ENCODE measurements around the gene MEF2C.

Gene MEF2C

DNA sequence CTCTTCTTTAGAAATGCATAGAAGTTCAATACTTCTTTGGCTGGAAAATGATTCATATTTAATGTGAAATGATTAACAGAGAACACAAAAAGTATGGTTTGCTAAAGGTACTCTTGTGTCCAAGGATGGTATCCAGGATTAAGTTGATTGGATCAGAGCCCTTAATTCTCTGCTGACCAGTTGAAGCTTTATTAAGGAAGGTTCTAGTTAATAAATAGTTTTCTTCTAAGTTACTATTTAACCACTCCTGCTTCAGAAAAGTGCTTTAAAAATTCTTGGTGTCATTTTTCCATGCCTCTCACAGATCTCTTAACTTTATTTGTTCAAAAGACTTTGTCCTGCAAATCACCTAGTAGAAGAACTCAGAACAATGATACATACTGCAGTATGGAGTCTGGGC, 134.3 kb downstream of the MEF2C start:
- DNase-seq, result peak; percentile 34

DNA sequence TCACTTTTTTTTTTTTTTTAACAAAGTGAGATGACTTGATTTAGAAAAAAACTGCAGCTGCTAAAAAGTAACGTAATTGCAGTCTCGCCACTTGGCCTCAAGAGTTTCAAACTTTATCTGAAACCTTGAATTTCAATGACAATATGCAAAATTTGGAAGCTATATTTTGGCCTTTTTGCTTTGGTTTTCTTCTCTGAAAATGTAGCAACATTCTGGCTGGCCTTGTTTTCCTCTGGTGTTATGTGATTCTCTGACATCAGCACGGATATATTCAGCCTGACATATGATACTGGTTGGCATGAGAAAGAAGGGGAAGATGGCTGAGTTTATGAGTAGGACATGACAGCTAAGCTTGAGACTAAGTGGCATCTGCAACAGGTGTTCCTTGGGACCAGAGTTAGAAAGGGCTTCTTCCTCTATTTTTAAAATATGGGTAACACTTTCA, 136.5 kb downstream of the MEF2C start:
- DNase-seq, result no peak

DNA sequence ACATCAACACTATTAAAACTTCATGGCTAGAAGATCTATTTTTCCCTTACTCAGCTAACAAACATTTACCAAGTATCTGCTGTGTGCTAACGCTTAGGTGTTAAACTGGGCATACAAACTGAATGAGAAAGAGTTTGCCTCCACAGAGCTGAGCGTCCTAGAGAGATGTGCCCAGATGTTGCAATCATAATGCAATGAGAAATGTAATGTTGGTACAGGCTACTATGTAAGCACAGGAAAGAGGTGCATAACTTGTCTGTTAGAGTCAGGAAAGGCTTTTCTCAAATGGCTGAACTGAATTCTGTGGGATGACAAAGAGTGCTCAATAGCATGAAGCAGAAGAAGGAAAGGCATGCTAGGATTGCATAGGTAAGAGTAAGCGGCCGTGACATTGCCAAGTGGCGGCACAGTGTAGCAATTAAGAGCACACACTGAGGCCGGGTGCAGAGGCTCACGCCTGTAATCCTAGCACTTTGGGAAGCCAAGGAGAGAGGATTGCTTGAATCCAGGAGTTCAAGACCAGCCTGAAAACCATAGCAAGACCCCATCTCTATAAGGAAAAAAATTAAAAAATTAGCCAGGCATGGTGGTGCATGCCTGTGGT, 137.8 kb downstream of the MEF2C start:
- DNase-seq, result no peak

DNA sequence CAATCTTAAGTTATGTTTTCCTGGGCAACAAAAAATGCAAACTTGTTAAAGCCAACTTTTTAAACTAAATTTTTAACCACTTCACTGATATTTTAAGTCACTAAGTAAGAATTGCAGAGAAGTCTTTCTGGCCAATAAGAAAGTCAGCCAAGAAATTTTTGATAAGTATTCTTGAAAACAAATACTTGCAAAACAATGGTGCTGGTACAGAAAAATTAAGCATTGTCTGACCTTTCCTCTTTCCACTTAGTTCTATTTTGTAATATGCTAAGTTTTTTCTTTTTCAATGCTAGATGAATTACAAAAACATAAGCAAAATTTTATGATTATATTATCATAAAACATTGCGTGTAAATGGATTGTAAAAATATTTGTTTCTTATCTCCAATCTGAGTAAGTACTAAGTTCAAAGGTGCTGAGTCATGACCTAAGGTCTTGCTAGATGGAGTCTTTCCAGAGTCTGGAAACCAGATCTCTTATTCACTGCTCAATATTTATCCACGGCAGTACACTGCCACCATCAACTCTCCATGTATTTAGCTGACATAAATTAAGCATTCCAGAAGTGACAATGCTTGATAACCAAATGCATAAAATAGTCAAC, 139.7 kb downstream of the MEF2C start:
- DNase-seq, result no peak

DNA sequence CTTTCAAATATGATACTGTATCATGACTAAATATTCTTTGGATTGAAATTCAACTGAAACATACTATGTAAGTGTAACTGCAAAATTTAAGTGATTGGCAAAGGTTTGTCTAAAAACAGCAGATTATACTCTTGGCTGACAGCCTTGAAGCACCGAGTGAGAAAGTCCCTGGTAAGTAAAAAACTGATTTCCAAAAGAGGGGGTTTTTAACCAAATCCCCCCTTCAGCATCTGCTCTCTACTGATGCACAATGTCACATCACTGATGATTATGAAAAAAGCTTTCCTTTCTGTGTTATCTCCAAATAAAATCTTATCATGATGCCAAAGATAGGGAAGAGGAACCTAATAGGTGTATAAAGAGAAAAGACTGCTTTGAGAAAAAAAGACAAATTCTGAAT, 141.0 kb downstream of the MEF2C start:
- DNase-seq, result no peak

DNA sequence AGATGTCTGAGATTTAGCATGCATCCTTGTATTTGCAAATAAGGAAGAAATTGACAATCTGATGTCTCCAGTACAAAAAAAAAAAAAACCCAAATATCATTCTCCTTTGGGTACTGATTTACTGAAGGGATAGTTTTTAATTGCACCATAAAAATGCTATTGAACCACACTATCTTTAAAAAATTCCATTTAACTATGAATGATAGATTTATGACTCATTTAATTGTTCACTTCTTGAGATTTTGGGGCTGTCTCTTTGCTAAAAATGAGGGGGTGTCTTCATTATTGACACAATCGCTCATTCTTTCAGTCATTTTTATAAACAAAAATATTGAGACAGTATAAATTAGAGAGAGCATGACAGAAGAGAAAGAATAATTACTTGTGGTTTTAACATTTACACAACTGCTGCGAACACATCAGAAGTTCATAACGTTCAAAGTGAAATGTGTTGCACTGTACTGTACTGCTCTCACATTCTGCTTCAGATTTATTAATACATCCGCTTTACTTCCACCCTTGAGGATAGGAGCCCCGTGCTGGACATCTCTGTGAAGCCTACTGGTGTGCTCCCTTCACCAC, 142.3 kb downstream of the MEF2C start:
- DNase-seq, result no peak

DNA sequence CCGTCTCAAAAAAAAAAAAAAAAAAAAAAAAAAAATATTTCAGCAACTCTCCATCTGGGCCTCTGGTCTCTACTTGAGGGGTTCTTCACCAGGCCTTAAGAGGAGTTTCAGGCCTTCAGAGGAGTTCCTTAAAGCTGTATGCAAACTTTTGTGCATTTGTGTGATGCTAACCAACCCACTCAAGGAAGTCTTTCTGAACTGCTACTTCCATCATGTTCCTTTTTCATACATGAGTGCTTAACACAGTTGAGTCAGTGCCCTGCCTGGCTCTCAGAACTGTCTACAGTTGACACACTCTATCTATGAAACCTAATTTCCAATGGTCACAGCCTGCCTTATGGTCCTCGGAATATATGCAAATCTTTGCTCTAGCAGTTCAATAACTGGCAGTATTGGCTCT, 146.5 kb downstream of the MEF2C start:
- DNase-seq, result no peak

DNA sequence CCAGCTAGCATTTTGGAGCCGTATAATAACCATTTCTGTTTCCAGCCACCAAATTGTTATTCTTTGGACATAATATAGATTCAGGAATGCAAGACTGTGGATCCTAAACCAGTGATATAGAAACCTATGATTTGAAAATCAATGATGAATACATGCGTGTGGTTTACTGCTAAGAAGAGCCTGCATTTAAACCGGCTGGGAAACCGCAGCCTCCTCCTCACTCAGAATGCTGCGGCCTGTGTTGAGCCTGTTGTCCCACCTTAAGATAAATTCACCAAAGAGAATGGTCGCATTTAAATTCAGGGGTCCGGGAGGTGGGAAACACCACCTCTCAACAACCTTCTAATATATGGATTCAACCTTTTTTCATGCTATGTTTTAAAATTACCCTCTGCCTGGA, 148.0 kb downstream of the MEF2C start:
- no peak for DNase-seq

DNA sequence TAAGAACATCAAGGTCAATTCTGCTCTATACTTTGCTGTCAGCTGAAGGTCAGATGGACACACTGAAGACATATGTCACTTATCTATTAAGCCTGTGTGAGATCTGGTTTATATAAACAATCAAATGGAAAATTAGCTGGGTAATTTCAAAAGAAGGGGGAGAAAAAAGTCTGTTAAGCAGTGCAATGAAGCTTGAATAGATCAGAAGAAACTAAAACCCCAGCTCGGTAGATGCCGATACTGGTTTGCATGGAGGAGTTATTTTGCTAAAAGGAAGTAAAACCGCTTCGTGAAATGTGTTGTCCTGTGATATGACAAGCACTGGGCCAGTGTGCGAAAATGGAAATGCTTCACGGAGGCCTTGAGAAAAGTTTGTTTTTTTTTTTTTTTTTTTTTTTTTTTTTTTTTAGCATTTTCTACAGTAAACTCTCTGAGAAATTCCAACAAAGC, 148.8 kb downstream of the MEF2C start:
- peak; percentile 35 for DNase-seq

DNA sequence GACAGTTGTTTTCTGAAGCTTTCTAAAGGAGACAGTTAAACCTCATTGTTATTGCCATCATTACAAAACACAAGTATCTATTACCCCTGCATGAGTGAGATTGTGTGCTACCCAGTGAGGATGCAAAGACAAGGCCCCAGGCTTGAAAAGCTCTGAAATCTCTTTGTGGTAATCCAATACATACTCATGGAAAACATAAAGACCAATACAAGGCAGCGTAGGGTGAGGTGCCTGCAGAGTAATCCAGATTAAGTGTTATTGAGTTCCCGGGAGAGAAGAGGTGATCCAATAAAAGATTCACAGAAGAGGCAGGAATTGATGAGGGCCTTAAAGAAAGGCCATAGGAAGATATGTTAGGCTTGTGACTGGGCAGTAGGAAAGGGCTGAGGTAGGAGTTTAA, 150.1 kb downstream of the MEF2C start:
- no peak for DNase-seq

DNA sequence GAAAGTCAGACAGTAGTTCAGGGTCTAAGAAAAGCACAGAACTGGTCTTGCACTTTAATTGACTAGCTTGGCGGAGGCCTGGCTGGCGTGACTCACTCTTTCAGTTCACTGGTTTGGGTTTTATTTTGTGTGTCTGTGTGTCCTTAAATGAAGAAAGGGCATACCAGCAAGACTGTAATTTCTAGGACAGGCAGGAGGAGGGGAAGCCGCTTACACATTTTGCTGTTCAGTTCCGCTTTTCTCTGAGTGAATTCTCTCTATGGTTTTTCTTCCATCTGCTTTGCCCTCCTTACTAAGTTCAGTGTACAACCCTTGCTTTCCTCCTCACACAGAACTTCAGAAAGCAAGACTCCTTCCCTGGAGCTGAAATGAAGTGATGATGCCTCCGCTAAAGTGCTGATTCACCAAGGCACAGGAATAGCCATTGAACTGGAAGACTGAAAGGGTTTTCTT, 150.8 kb downstream of the MEF2C start:
- peak; percentile 58 for DNase-seq

DNA sequence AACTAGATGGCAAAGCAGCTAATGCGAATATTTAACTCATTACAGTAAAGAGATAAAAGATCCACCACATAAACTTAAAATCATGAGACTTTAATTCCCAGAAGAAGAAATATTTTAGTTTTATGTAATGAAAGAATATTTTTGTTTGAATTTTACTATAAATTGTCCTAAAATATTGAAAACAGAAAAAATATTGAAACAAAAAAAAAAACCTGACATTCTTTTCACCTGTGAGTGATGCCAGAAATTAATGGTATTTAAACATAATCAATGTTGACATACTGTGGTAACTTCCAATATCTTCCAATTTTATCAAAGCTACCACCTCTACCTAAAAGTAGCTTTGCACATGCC, 153.2 kb downstream of the MEF2C start:
- no peak for DNase-seq

DNA sequence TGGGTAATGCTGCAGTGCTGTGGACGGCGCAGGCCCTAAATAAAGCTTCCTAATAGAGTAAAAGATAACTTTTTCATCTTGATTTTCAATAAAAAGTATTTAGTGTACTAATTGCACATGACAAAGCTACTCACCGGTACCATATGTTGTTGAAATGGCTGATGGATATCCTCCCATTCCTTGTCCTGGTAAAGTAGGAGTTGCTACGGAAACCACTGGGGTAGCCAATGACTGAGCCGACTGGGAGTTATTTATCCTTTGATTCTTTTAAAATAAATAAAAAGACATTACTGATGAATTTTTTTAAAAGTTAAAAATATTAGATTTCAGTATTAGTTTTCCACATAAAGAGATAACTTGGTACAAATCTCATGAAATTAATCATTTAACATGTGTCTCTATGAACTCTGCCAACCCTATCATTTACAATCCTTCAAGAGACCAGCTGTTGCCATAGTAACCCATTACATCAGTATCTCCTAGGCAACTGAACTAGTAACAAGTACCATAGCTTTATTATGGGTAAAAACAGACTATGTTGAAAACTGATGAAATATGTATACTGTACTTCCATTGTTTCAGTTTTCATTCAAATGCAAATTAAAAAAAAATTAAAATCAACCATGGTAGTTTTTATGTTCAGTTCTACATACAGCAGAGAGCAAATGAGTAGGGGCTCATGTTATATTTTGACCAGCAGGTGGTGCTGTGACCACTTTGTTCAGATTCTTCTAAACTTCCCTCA, 153.7 kb downstream of the MEF2C start:
- peak; percentile 68 for DNase-seq

DNA sequence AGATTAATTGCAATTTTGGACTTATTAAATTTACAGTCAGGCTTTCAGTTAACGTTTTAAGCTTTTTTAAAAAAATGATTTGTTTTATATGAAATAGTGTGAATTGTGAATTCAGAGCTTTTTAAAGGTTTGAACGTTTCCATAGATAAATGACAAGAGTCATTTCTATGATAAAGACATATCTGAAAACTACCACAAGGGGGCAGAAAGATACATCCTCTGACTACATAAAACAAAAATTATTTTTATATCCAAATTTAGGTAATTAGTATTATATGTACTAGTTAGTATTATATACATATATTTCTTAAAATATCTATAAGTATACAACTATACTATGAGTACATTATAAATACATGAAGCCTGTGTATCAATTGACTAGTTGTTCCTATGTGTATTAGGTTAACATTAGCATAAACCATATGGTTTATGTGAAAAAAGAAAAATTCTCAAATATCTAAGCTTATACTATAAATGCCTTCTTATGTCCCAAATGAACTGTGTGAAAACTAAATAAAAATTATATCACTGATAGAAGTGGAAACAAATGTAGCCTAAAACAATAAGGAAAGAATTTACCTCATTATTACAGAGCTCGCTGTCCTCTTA, 155.2 kb downstream of the MEF2C start:
- peak; percentile 10 for DNase-seq

DNA sequence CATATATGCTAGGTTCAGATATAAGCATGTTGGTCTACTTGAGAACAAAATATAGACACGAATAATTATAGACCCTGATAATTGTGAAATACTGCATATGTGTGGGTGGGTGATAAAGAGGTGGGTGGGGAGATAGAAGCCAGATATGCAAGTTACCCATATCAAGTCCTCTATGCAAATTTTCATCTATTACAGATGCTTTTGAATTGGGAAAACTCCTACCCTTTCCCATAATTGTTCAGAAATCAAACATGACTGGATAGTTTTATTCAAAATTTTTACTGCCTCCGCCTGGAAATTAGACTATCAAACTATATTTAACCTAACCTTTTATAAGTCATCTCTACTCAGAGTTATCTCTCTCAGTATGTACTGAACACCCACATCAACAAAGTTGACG, 157.5 kb downstream of the MEF2C start:
- no peak for DNase-seq

DNA sequence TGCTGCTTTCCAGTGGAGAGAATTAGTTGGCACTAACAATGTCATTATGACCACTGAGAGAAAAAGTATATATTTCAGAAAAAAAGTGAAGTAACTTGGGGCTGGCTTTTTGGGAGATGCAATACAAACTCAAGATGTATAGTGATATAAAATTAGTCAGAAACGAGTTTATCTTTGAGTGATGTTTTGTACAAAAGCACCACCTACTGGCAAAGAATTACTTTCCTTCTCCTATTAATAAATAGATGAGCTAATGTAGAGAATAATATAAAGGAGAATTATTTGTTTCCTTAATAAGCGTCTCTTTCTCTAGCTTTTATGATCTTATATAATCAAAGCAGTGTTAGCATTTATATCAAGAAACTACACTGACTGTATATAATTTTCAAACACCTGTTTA, 158.8 kb downstream of the MEF2C start:
- DNase-seq, result no peak

DNA sequence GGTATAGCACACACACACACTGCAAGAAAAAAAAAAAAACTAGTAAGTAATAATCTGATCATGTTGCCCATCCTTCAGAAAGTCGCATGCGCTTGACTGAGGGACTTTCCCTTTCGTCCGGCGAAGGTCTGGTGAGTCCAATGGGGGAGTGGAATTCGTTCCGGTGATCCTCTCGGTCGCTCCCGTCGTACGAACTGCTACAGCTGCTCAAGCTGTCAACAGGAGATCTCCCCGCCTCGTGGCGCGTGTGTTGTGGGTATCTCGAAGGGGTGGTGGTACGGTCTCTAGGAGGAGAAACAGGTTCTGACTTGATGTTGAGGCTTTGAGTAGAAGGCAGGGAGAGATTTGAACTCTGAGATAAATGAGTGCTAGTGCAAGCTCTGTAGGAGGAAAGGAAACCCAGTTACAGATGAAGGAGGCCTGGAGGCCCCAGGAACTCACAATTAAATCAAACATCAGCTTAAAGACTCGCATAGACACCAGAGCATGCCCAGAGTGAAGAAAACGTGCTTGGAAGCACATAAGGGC, 160.4 kb downstream of the MEF2C start:
- no peak for DNase-seq

DNA sequence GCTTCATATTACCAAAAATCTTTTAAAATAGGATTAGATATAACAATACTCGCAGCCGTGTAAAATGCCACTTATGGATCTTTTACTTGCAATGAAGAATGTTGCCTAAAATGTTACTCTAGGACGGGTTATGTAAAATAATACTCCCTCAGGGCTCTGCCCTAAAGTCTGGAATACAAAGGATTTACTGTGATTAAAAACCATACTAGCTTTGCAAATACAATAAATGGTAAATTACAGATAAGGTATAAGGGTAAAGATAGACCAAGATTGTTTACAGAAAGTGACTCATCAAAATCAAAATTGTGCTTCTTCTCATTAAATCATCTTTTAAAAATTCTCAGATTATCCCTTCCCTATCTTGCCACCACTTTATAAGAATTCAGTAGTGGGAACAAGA, 163.6 kb downstream of the MEF2C start:
- DNase-seq, result no peak

DNA sequence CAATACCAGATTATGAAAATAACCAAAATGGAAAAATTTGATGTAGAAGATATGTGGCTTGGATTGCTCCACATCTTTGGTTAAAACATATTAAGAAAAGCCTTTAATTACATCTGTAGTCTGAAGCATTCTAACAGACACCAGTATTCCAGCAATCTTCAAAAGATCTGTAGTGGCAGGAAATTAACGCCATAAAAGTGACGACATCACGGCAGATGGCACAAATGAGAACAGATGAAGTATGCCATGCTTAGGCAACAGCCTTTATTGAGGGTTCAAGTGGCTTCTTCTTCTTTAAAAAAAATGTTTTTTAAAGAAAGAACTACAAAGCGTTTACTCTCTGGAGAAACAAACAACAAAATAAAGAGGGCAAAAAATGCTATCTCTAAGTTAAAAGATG, 164.2 kb downstream of the MEF2C start:
- no peak for DNase-seq

DNA sequence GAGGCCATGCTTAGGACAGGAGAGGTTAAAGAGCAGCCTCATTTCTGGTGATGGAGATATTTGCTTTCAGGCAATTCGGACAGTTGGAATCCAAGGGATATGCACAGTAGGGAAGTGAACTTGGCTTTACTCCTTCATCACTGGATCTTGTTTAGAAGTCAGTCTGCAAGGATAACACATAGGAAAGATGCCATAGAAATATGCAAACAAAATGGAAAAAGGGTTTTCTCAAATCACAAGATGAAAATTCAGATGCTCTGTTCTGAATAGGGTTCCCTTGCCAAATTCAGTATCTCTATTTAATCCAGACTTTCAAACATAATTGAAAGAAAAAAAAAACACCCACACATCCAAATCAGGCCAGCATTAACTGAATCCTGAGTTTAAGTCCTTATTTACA, 166.9 kb downstream of the MEF2C start:
- DNase-seq, result no peak

DNA sequence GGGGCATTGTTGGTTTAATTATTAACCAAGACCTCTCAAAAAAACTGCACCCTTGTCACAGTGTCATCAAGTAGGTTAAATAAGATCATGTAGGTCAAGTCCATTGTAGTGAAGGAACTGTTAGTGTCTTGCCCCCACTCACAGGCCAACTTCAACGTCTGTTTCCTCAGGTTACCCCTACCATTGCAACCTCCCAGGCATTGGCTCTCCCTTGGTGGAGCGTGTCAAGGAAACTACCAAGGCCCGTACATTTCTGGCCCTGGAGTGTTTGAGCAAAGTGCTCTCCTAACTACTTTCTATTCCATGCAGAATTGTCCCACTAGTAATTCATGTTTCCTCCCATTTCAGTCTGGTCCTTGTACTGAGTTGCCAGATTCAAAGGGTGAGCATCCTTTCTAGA, 167.5 kb downstream of the MEF2C start:
- no peak for DNase-seq

DNA sequence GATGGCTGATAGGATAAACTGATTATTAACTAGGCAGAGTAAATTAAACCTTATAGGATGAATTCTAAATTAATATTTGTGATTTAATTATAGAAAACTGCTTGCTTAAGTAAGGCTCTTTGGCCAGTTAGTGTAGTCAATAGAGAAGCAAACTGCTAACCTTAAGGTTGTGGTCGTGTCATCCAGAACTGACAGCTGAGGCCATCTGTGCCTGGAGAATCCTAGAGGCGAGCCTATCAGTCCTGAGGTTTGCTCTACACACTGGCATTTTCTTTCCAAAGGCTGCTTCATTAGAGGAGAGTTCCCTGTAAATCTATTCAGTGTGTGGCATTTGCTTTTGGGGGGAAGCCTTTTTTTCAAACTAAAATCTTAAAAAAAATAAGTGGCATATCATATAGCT, 169.2 kb downstream of the MEF2C start:
- DNase-seq, result no peak

DNA sequence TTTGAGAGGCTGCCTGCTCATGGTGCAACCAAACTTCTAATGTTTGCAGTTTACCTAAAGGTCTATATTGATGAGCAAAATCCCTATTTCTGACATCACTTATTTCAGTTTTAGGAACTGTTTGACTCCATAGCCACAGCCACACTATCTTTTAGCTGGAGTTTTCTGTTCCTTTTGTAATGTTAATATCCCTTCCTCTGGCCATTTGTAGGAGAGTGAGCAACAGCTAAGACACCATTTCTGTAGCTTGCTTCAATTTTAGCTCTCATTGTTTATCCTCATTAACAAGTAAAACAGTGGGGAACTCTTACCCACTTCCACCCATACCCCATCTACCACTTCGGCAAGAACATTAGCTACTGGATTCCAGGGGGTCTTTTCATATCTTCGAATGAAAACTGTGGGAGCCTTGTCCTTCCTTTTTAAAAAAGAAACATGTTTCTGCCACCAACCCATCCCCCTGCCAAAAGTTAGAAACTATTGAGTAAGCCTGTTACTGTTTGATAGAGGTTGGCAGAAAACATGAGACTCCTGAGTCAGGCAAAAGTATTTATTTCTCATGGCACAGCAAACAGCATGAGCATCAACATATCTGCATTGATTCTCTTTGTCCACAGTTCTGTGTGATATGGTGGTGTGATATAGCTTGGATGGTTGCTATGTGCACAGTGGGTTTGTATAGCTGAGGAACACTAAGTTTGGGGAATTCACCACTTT, 174.1 kb downstream of the MEF2C start:
- no peak for DNase-seq

Data from kidney glomerular epithelial cell (primary cell).